HepG2 (cell line): ENCODE measurements around the gene ESPNL. TPM values are rescaled to one million over a fixed set of nuclear protein-coding genes. Genes with fewer than 3 reads are reported as not detected.

Source experiments
- ATF2 ChIP-seq: sonication (generic); formaldehyde crosslinking; IDR thresholded peaks from 2 replicates; pipeline ENCODE4 v1.4.0; 2020; ENCODE audit warnings: missing genetic modification reagents
- CBX2 ChIP-seq, 2 experiments: fragments of 200-600 bp in 1 of 2; sonication (generic); formaldehyde crosslinking in 1 of 2; IDR thresholded peaks; 2 replicates each; pipeline versions ENCODE4 v1.7.0 to v1.8.1; 2018 to 2022; ENCODE audit warnings: low read depth in 2 of 2, low read length in 1 of 2, mild to moderate bottlenecking in 1 of 2, missing genetic modification reagents in 1 of 2
- HMGXB4 ChIP-seq, 2 experiments: sonication (generic) in 1 of 2; formaldehyde crosslinking in 1 of 2; IDR thresholded peaks; 2 replicates each; pipeline versions ENCODE4 v1.4.0 to v1.6.1; 2018 to 2020; ENCODE audit warnings: missing genetic modification reagents in 2 of 2, borderline replicate concordance in 1 of 2, low read depth in 1 of 2, mild to moderate bottlenecking in 1 of 2, missing biosample characterization in 1 of 2
- HOXA3 ChIP-seq: sonication (generic); formaldehyde crosslinking; IDR thresholded peaks from 2 replicates; pipeline ENCODE4 v1.5.0; 2020; ENCODE audit warnings: missing genetic modification reagents
- KDM4B ChIP-seq: sonication (generic); formaldehyde crosslinking; IDR thresholded peaks from 2 replicates; pipeline ENCODE4 v1.4.0; 2020; ENCODE audit warnings: missing genetic modification reagents
- MAZ ChIP-seq, 2 experiments: sonication (generic) in 1 of 2; formaldehyde crosslinking in 1 of 2; IDR thresholded peaks; 2 replicates each; pipeline versions ENCODE4 v1.5.0 to v1.6.1; 2012 to 2020; ENCODE audit warnings: low read depth in 2 of 2, mild to moderate bottlenecking in 2 of 2, borderline replicate concordance in 1 of 2, improper control_type of control experiment in 1 of 2, low read length in 1 of 2, missing genetic modification reagents in 1 of 2, moderate library complexity in 1 of 2
- MEIS2 ChIP-seq: sonication (generic); formaldehyde crosslinking; IDR thresholded peaks from 2 replicates; pipeline ENCODE4 v1.9.0; 2021; ENCODE audit warnings: mild to moderate bottlenecking, missing genetic modification reagents
- NAIF1 ChIP-seq: sonication (generic); formaldehyde crosslinking; IDR thresholded peaks from 2 replicates; pipeline ENCODE4 v1.5.0; 2020; ENCODE audit warnings: mild to moderate bottlenecking, missing genetic modification reagents, borderline replicate concordance
- NFYB ChIP-seq: sonication (generic); formaldehyde crosslinking; IDR thresholded peaks from 2 replicates; pipeline ENCODE4 v1.4.0; 2020; ENCODE audit warnings: missing genetic modification reagents
- NPAS2 ChIP-seq: sonication (generic); formaldehyde crosslinking; IDR thresholded peaks from 2 replicates; pipeline ENCODE4 v1.8.0; 2022; ENCODE audit warnings: mild to moderate bottlenecking, missing genetic modification reagents, borderline replicate concordance
- PBX3 ChIP-seq: sonication (generic); formaldehyde crosslinking; IDR thresholded peaks from 2 replicates; pipeline ENCODE4 v1.8.1; 2023; ENCODE audit warnings: missing genetic modification reagents, inconsistent platforms, borderline replicate concordance
- PHF20 ChIP-seq: sonication (generic); formaldehyde crosslinking; IDR thresholded peaks from 2 replicates; pipeline ENCODE4 v1.5.0; 2020; ENCODE audit warnings: mild to moderate bottlenecking, missing genetic modification reagents
- RFX5 ChIP-seq: IDR thresholded peaks from 2 replicates; pipeline ENCODE4 v1.6.1; 2011; ENCODE audit warnings: low read depth, low read length, improper control_type of control experiment
- THYN1 ChIP-seq: sonication (generic); formaldehyde crosslinking; IDR thresholded peaks from 2 replicates; pipeline ENCODE4 v1.8.1; 2023; ENCODE audit warnings: low read depth, mild to moderate bottlenecking, moderate library complexity, missing genetic modification reagents, borderline replicate concordance
- ZBTB37 ChIP-seq: sonication (generic); formaldehyde crosslinking; IDR thresholded peaks from 2 replicates; pipeline ENCODE4 v1.4.0; 2020; ENCODE audit warnings: mild to moderate bottlenecking, missing genetic modification reagents
- ZFAT ChIP-seq: sonication (generic); formaldehyde crosslinking; conservative IDR thresholded peaks from 2 replicates; pipeline ENCODE4 v1.8.1; 2023; ENCODE audit warnings: missing genetic modification reagents, inconsistent platforms
- ZNF160 ChIP-seq: sonication (generic); formaldehyde crosslinking; IDR thresholded peaks from 2 replicates; pipeline ENCODE4 v1.8.0; 2022; ENCODE audit warnings: mild to moderate bottlenecking, inconsistent platforms, missing genetic modification reagents
- ZNF274 ChIP-seq: sonication (generic); formaldehyde crosslinking; IDR thresholded peaks from 2 replicates; pipeline ENCODE4 v1.5.1; 2020; ENCODE audit warnings: mild to moderate bottlenecking, missing genetic modification reagents
- ZNF451 ChIP-seq: sonication (generic); formaldehyde crosslinking; IDR thresholded peaks from 2 replicates; pipeline ENCODE4 v1.5.0; 2020; ENCODE audit warnings: mild to moderate bottlenecking, missing genetic modification reagents
- ZNF484 ChIP-seq: sonication (generic); formaldehyde crosslinking; IDR thresholded peaks from 2 replicates; pipeline ENCODE4 v1.5.1; 2020; ENCODE audit warnings: mild to moderate bottlenecking, low read depth, missing genetic modification reagents, borderline replicate concordance
- ZNF766 ChIP-seq: sonication (generic); formaldehyde crosslinking; IDR thresholded peaks from 2 replicates; pipeline ENCODE4 v1.5.0; 2020; ENCODE audit warnings: missing genetic modification reagents, borderline replicate concordance
- ZNF775 ChIP-seq: sonication (generic); formaldehyde crosslinking; IDR thresholded peaks from 2 replicates; pipeline ENCODE4 v1.4.0; 2020; ENCODE audit warnings: missing genetic modification reagents, mild to moderate bottlenecking, moderate library complexity, borderline replicate concordance
- polyA plus RNA-seq, 8 experiments: library from polyadenylated mRNA; depleted of rRNA in 3 of 8; stranded (reverse) in 7 of 8; unstranded in 1 of 8; fragments of >200 nt; fragmentation: Illumina TruSeq in 4 of 8; extraction: Trizol in 4 of 8; gene quantifications; 2 replicates each; pipeline versions ENCODE4 v1.2.1 to v1.2.3, GENCODE V29; 2011 to 2016; ENCODE audit warnings: low read depth in 4 of 8, missing spikeins in 1 of 8, mixed read lengths in 1 of 8; ENCODE audit not compliant: insufficient read depth in 1 of 8
- total RNA-seq, 5 experiments: library from RNA; depleted of rRNA; stranded (reverse); fragments of >200 nt; fragmentation: Illumina TruSeq; extraction: Trizol; gene quantifications; 2 replicates each; pipeline ENCODE4 v1.2.3, GENCODE V29; 2016; ENCODE audit warnings: low read depth in 1 of 5

Gene ESPNL
- total and polyA plus RNA-seq, 2 of the 13 experiments (the other 11 are each of a cell fraction or from before 2014, with no cell fraction given), result 0.45 to 0.80 TPM

GRCh38 chr2:238108423-238109183, 8.5 kb downstream of the ESPNL start (continued):
- TF ChIP-seq CBX2 (IDR thresholded peaks at IDR 0.05; ENCODE audit: low read depth, low read length) (no peak), CBX2 (CRISPR knock-in tag; IDR thresholded peaks at IDR 0.05; ENCODE audit: low read depth) (no peak), HOXA3 (CRISPR knock-in tag) (peak; percentile 52; the same call in 1 of the 2 replicates), HMGXB4 (CRISPR knock-in tag; IDR thresholded peaks at IDR 0.05; ENCODE audit: borderline replicate concordance in 1 of 2, low read depth in 1 of 2) (peak in 1 of 2 experiments; percentile 25; a peak in 1 of 4 replicates), PBX3 (CRISPR knock-in tag) (0 out of 2 replicates have a peak, but pooled peaks have one; percentile 67), ZNF274 (CRISPR knock-in tag) (no peak), ZNF451 (CRISPR knock-in tag) (peak; percentile 27; the same call in 1 of the 2 replicates), ZFAT (CRISPR knock-in tag) (no peak), RFX5 (no peak), ZNF766 (CRISPR knock-in tag) (0 out of 2 replicates have a peak, but pooled peaks have one; percentile 22), KDM4B (no peak), ZNF775 (CRISPR knock-in tag) (no peak), ATF2 (CRISPR knock-in tag) (no peak), PHF20 (CRISPR knock-in tag) (no peak), ZNF160 (no peak), MAZ (IDR thresholded peaks at IDR 0.05; ENCODE audit: borderline replicate concordance, low read depth, low read length) (no peak), MAZ (CRISPR knock-in tag; IDR thresholded peaks at IDR 0.05; ENCODE audit: low read depth) (no peak; the same call in 1 of the 2 replicates), NFYB (CRISPR knock-in tag) (no peak), MEIS2 (CRISPR knock-in tag) (no peak), NAIF1 (CRISPR knock-in tag) (no peak), THYN1 (CRISPR knock-in tag) (no peak), ZNF484 (CRISPR knock-in tag) (no peak), ZBTB37 (CRISPR knock-in tag) (no peak), NPAS2 (CRISPR knock-in tag) (no peak)
